Measurements from ENCODE around the gene LAMC2.
"Not testable (repeated sequence)": the region's sequence is repeated elsewhere in the genome, so short reads cannot be mapped to it uniquely, and the experiment has no call there.

The LAMC2 gene

DNA sequence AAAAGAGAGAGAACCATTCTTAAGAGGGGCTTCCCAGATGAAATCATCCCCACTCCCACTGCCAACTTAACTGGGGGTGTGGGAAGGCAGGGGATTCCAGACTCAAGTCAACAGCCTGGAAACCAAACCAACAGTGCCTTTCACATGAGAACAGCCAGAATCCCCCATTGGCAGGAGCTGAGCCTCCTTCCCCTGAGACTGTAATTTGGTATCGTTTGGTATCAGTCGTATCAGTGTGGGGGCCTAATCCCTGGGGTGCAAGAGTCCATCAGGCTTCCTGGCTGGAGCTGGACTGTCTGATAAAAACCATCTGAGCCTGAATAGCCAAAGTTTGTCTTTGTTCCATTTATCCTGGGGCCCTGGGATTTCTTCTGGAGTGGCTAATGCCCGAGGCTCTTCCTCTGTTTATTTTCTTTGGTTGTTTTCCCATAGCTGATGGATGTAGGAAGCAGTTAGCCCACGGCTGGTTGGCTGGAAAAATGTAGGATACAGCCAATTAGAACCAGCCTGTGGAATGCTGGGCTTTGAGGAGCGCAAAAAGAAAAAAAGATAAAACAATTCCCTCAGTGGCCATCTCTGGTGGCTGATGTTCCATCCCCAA lies 84.6 kb downstream of the LAMC2 start:
- DNase-seq = no peak

DNA sequence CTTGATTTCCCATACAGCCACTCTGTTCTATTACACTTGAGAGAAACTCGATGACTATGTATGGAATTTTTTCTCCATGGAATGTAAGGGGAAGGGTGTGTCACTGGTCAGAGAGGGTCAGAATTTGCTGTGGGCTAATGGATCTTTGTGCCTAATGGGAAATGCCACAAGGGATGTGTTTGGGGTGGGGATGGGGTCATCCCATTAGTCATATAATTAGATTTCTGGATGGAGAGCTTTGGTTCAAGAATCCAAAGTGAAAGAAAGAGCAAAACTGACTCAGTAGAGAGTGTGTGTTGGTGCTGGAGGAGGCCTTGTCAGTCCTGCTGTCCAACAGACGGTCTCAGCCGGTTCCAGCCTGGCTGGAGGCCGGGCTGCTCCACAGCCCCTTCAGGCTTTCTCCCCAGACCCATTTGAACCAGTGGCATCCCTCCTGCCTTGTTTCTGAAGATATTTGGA lies 86.4 kb downstream of the LAMC2 start:
- DNase-seq = no peak

DNA sequence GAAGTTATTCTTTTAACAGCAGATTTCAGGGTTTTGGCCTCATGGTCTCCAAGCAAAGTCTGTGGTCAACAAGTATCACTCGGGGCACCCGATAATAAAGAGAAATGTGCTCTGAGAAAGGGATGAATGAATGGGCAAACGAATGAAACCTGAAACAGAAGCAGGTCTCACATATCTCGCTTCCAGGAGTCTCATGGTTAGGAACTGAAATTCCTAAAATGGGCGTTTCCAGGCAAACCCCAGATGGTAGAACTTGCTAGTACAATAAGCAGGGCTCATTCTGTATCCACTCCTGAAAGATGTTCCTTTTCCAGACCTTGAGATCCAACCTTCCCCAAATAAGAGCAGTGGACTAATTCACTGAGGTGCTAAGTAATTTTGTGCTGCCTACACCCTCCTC lies 87.2 kb downstream of the LAMC2 start:
- no peak for DNase-seq

DNA sequence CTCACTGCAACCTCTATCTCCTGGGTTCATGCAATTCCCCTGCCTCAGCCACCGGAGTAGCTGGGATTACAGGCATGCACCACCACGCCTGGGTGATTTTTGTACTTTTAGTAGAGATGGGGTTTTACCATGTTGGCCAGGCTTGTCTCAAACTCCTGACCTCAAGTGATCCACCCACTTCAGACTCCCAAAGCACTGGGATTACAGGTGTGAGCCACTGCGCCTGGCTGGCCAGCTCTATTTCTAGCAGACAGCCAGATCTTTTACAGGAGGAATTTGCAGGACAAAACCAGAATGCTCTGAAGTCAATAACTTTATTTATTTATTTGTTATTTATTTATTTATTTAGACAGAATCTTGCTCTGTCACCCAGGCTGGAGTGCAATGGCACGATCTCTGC lies 87.9 kb downstream of the LAMC2 start:
- not testable (repeated sequence) for DNase-seq

GRCh38 chr1:183274836-183275235 lies 88.8 kb downstream of the LAMC2 start:
- DNase-seq = no peak

DNA sequence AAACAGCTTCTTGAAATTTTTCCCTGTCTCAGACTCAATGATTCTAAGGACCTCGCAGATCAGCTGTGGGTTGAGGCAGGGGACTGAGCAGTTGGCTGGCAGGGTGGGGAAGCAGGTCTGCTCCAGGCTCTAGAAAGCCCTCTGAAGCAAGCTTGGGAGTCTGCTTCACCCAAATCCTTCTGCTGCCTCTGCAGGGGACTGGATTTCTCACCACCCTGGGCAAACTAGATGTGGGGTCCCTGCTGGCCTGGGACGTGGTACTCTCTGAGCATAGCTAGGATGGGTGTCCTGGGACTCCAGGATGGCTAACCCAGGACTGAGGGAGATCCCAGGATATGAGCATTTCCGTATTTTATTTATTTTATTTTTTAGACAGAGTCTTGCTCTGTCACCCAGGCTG lies 89.3 kb downstream of the LAMC2 start:
- DNase-seq = no peak

GRCh38 chr1:183276386-183277080 lies 90.5 kb downstream of the LAMC2 start:
- DNase-seq = no peak

DNA sequence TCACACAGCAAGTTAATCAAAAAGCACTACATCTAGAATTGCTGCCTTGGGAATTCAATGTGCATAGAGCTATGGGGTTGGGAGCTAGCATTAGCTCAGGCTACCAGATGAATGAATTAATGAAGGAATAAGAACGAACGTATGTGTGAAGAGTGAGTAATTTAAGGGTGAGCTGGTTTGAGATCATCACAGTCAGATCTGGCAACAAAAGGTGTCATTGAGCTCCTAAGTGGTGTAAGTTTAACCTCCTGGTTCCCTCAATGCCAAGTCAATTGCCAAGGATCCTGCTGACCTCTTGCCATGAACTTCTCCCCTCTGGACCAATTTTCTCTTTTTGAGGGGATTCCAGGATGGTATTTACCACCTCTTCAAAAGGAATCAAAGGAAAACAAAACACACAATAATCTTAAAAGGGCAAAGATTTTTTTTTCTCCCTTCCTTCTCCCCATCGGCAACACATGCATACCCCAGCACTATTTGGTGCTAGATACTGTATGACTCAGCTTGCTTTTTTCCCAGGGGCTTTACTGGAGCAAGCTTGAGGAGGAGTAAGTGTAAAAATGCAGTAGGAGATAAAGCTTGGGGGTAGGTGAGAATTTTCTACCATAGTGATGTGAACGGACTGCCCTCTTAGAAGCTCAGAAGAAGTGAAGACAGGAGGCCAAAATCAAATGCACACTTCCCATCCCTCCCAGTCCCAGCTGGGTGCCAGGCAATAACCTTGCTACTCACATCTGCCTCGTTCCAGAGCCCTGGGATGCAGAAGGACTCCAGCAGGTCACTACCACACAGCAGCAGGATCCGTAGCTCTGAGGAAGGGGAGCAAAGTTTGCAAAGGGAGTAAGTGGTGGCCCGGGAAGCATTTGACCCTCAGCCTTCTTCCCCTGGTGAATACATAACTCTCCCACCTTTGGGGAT lies 92.0 kb downstream of the LAMC2 start:
- DNase-seq = no peak

- DNase-seq = no peak
Observed at GRCh38 chr1:183278739-183279591, 92.9 kb downstream of the LAMC2 start.

DNA sequence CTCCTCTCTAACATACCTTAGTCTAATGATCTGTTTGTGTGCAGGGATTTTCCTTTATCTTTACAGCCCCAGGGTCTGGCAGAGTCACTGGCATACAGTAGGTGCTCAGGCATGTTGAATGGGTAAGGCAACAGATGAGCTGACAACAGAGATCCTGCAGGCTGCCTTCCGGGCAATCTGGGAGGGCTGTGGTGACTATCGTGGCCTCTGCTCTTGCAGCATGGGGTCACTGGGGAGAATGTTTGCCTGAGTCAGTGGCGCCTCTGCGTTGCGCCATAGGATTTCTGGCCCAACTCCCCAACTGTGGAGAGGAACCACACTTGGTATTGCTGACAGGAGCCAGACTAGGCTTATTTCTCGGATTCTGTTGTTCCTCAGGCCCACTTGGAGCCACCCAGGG lies 93.8 kb downstream of the LAMC2 start:
- no peak for DNase-seq

DNA sequence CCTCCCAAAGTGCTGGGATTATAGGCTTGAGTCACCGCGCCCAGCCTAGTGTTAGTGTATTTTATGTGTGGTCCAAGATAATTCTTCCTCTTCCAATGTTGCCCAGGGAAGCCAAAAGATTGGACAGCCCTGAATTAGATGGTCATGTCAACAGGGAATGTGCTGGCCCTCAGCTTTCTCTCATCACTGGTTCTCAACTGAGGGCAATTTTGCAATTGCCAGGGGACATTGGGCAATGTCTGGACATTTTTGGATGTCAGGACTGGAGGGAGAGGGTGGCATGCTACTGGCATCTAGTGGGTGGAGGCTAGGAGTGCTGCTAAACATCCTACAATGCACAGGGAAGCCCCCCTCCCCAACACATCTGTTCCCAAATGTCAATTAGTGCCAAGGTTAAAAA lies 95.0 kb downstream of the LAMC2 start:
- no peak for DNase-seq

DNA sequence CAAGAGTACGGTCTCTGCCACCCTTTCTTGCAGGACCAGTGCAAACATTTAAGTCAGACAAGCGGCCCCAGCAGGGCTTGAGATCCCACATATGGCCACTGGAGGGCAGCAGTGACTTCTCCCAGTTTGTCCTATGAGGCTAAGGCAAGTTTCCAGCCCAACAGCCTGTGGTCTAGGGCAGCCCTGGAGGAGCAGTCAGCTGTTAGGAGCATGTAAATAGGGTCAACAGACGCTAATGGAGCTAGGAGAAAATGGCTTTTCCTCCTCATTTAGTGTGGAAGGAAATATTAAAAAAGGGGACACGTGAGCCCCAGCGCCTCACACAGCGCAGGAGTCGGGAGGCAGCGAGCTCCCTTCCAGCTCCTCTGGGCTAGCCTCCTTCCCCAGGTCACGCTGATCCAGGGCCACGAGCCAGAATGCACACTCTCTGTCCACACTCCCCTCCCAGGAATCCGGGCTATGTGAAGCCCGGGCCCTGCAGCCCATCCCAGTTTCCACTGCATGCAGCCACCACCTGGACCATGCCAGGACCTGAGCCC lies 95.6 kb downstream of the LAMC2 start:
- DNase-seq = peak; percentile 25

DNA sequence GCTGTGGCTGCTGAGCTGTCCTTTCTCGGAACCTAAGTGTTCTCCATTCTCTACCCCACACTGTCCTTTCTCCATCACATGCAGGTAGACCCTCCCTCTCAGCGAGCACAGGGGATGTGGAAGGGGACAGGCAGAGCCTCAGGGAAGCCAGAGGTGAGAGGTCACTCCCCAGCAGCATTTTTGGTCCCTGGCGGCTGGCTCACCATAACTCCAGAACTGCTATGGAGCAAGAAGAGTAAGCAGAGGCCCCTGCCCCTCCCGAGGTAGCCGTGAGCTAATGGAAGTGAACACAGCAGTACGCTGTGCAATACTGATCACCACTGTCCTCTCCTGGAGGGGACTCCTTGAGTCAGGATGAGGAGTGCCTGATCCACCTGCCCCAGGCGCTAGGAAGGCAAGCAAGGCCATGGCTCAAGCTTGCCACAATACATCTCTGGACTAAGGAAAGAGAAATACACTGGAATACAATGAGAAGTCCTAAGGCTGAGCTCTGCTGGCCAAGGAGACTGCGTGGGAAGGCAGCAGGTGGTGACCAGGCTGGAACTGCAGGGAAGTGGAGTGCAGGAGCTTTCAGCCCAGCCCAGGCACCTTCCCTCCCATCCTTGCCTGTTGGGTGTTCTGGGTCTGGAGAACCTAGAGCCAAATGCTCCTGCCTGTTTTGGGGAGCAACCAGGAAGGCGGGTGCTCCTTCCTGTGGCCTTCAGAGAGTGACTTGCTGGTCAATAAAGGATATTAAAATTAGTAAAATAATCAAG lies 96.2 kb downstream of the LAMC2 start:
- no peak for DNase-seq

DNA sequence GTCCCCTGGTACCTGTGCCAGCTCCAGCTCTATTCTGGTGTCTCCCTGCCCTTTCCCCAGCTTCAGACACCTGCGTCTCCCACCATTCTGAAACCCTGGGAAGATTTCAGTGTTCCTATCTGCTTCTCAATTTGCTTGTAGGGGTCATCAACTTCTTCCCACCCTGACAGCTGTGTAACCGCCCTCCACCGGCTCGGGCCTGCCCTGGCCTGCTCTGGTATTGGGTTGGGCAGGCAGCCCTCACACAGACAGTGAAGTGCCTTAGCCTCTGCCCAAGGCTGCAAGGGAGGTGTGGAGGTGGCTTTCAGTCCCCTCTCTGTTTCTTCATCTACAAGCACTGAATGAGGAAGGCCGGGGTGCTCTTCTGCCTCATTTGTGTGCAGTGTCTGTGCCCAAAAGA lies 97.2 kb downstream of the LAMC2 start:
- no peak for DNase-seq

GRCh38 chr1:183284086-183284485 lies 98.0 kb downstream of the LAMC2 start:
- no peak for DNase-seq

GRCh38 chr1:183285256-183285655 lies 99.2 kb downstream of the LAMC2 start:
- no peak for DNase-seq

DNA sequence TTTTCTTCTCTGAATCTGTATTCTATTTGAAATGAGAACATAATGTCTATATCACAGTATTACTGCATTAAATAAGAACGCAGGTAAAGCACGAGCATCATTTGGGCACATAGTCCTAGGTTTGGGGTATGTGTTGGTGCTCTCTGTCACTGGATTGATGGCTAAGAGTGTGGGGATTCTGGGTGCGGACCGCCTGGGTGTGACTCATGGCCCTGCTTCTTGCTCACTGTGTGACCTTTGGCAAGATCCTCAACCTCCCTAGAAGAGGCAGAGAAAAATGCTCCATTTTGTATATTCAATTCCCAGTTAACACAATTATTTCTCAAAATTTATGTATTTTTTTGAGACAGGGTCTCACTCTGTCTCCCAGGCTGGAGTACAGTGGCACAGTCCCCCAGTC lies 99.7 kb downstream of the LAMC2 start:
- DNase-seq = no peak

DNA sequence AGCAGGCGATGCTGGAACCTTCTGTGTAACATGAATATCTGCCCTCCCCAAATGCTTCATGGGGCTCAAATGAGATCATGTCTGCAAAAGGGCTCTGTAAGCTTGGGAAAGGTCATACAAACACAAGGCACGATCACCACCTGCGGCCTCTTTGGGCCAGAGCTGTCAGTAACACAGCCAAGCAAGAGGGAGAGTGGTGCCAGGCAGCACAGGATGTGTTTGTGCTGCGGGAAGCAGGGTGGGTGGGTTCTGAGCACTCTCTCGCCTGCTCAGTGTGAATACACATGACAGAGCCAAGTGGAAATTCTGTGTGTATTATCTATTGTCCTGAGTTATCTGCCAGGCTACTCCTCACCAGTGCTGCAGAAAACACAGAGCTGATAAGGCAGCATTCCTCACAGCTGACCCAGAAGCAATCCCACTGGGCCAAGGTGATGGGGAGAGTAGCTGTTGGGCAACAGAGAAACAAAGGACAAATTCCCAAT lies 101.2 kb downstream of the LAMC2 start:
- no peak for DNase-seq

- DNase-seq = no peak
Observed at GRCh38 chr1:183288583-183288982, 102.5 kb downstream of the LAMC2 start.

- DNase-seq = no peak
Observed at GRCh38 chr1:183289051-183289496, 103.0 kb downstream of the LAMC2 start.

- DNase-seq = no peak
Observed at GRCh38 chr1:183290628-183291027, 104.6 kb downstream of the LAMC2 start.
